ENCODE data around the gene NLRP1.

GRCh38 chr17:5492970-5493369, 91.3 kb downstream of the NLRP1 start:
- TF ChIP-seq EZH2 (IDR thresholded peaks at IDR 0.05) (no peak), POLR2AphosphoS5 (IDR thresholded peaks at IDR 0.05; ENCODE audit: borderline replicate concordance, low read depth, low read length) (no peak), FOXP2 (optimal IDR thresholded peaks at IDR 0.05; ENCODE audit: control extremely low read depth, extremely low read length, insufficient read depth) (no peak)
